ENCODE data around the gene KPNA6. TPM values are rescaled to one million over a fixed set of nuclear protein-coding genes. Genes with fewer than 3 reads are reported as not detected.
A peak's percentile ranks its signal among the peaks of the same experiment; 100 is the strongest.
"Not testable (repeated sequence)": the region's sequence is repeated elsewhere in the genome, so short reads cannot be mapped to it uniquely, and the experiment has no call there.

The KPNA6 gene
- total RNA-seq (2021; fragmentation: NEBNext Ultra II Directional; extraction: Animal tissue kit (Norgen Biotek cat#: 25700)) = 100 to 1,000 TPM; 116 to 132 (median 122) TPM
- long read RNA-seq, full-length matches to known transcripts = 28 of 68 reads
- long read RNA-seq, partial matches to known transcripts = 5 of 68 reads
- long read RNA-seq, other reads (novel, unspliced or antisense) = 35 of 68 reads

GRCh38 chr1:32107742-32108661 is at the start of gene KPNA6:
Gene KPNA6 (plus strand): TSS chr1:32108056. CDS start chr1:32108131, 75 bp downstream.
- peak within 1 kb of the TSS; percentile 95 for H3K4me3 Mint-ChIP-seq
- no peaks in the 10 kb centered on the region for H3K9me3 Mint-ChIP-seq
- peak within 1 kb of the TSS; percentile 97 for H3K27ac Mint-ChIP-seq
- H3K36me3 Mint-ChIP-seq (ENCODE audit: low read depth) = peaks cover 10% of the 10 kb centered on the region
- H3K27me3 Mint-ChIP-seq (ENCODE audit: insufficient read depth) = no peaks in the 10 kb centered on the region
- TF ChIP-seq, protein P1, sequence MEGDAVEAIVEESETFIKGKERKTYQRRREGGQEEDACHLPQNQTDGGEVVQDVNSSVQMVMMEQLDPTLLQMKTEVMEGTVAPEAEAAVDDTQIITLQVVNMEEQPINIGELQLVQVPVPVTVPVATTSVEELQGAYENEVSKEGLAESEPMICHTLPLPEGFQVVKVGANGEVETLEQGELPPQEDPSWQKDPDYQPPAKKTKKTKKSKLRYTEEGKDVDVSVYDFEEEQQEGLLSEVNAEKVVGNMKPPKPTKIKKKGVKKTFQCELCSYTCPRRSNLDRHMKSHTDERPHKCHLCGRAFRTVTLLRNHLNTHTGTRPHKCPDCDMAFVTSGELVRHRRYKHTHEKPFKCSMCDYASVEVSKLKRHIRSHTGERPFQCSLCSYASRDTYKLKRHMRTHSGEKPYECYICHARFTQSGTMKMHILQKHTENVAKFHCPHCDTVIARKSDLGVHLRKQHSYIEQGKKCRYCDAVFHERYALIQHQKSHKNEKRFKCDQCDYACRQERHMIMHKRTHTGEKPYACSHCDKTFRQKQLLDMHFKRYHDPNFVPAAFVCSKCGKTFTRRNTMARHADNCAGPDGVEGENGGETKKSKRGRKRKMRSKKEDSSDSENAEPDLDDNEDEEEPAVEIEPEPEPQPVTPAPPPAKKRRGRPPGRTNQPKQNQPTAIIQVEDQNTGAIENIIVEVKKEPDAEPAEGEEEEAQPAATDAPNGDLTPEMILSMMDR (IDR thresholded peaks at IDR 0.05) = no peak
- peaks cover 31% of the 10 kb centered on the region for H3K4me1 Mint-ChIP-seq (ENCODE audit: low read depth)
- peak; percentile 94 for DNase-seq

DNA sequence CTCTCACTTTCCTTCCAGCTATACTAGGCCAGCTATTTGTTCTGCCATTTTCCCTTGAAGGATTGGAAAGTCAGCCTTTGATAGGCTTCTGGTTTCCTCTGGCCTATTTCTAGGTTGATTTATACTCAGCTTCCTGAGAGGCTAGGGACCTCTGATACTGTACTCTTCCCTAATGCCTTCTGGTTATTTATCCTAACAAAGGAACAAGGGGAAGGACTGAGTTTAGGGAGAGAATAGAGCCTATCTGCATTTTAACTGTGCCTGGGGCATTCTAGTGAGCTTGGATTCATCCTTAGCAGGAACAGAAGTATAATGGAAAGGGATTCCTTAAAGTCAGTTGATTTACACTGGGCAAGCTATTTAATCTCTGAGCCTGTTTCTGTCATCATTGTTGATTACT is 46.9 kb upstream of the KPNA6 start:
- Mint-ChIP-seq H3K27me3 (ENCODE audit: insufficient read depth) (peaks cover 8% of the 10 kb centered on the region; the same call in 1 of the 2 replicates), H3K27ac (peak overlapping the region; percentile 78), H3K36me3 (ENCODE audit: low read depth) (peaks cover 34% of the 10 kb centered on the region), H3K9me3 (no peaks in the 10 kb centered on the region), H3K4me3 (no peak overlapping the region), H3K4me1 (ENCODE audit: low read depth) (peaks cover 36% of the 10 kb centered on the region)
- DNase-seq = no peak
- TF ChIP-seq, protein P1 (IDR thresholded peaks at IDR 0.05) = no peak

DNA sequence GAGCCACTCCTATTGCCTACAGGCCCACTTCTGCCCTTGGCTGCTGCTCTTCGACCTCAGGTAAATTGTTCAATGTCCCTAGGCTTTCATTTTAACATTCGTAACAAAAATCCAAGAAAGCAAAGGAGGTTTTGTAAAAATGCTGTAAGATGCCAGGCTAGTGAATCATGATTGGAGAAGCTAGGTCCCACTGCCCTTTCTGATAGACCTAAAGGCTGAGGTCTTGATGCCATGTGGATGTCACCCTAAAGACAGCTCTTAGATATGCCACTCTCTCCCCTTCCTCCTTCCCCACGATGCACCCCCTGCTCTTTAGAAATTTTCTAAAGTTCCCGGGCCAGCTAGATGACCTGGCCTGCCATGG is 45.0 kb upstream of the KPNA6 start:
- Mint-ChIP-seq H3K27ac (peak overlapping the region; percentile 93), H3K9me3 (no peaks in the 10 kb centered on the region), H3K4me1 (ENCODE audit: low read depth) (peaks cover 46% of the 10 kb centered on the region), H3K27me3 (ENCODE audit: insufficient read depth) (peaks cover 11% of the 10 kb centered on the region), H3K36me3 (ENCODE audit: low read depth) (peaks cover 26% of the 10 kb centered on the region), H3K4me3 (peak overlapping the region; percentile 56)
- TF ChIP-seq, protein P1 (IDR thresholded peaks at IDR 0.05) = no peak
- peak; percentile 18 for DNase-seq

GRCh38 chr1:32063261-32063681 is 44.6 kb upstream of the KPNA6 start:
- TF ChIP-seq, protein P1 (IDR thresholded peaks at IDR 0.05) = peak; percentile 85
- Mint-ChIP-seq H3K27me3 (ENCODE audit: insufficient read depth) (peaks cover 9% of the 10 kb centered on the region), H3K9me3 (no peaks in the 10 kb centered on the region), H3K27ac (peak overlapping the region; percentile 93), H3K4me3 (peak overlapping the region; percentile 38; the same call in 1 of the 2 replicates), H3K4me1 (ENCODE audit: low read depth) (peaks cover 49% of the 10 kb centered on the region), H3K36me3 (ENCODE audit: low read depth) (peaks cover 23% of the 10 kb centered on the region)
- DNase-seq = peak; percentile 64

- H3K9me3 Mint-ChIP-seq; DNase-seq; H3K36me3 Mint-ChIP-seq (ENCODE audit: low read depth): not testable (repeated sequence)
- H3K4me3 Mint-ChIP-seq = peak overlapping the region; percentile 24; the same call in 1 of the 2 replicates
- H3K27ac Mint-ChIP-seq = 0 out of 2 replicates have a peak overlapping the region, but pooled peaks have one; percentile 64
- peaks cover 15% of the 10 kb centered on the region for H3K27me3 Mint-ChIP-seq (ENCODE audit: insufficient read depth)
- peaks cover 65% of the 10 kb centered on the region for H3K4me1 Mint-ChIP-seq (ENCODE audit: low read depth)
Measured at GRCh38 chr1:32065613-32066488, 42.0 kb upstream of the KPNA6 start.

All from HFFc6 (cell line).